ENCODE results near the gene KRTCAP3.
A peak's percentile ranks its signal among the peaks of the same experiment; 100 is the strongest.
"Not testable (repeated sequence)": the region's sequence is repeated elsewhere in the genome, so short reads cannot be mapped to it uniquely, and the experiment has no call there.

The KRTCAP3 gene

DNA sequence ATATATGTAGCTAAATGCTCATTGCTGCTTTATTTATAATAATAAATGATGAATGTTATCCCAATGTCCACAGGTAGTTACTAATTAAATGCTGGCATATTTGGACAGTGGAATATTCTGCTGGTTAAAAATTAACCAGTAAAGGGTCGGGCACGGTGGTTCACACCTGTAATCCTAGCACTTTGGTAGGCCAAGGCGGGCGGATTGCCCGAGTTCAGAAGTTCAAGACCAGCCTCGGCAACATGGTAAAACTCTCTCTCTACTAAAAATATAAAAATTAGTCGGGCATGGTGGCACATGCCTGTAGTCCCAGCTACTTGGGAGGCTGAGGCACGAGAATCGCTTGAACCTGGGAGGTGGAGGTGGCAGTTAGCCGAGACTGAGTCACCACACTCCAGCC is 17.1 kb upstream of the KRTCAP3 start:
- H3K36me3 Mint-ChIP-seq, DNase-seq, H3K27ac Mint-ChIP-seq, H3K4me3 Mint-ChIP-seq, CTCF ChIA-PET, H3K9me3 Mint-ChIP-seq: not testable (repeated sequence)
- Mint-ChIP-seq H3K4me1 (peaks cover 19% of the 10 kb centered on the region), H3K27me3 (peaks cover 12% of the 10 kb centered on the region)

DNA sequence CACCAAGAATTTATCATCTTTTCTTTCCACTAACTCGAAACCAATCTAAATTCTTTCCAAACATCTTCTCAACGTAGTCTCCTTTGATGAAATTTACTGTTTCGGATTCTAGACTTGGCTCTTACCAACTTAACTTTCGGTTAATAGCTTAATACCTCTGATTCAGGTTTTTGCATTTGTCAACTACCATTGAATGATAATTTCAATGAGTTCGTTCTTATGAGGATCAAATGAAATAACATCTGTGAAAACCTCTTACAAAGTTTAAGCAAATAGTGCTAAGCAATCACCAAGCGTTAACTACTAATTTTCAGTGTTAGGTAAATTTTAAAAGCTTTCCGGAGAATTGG is 14.3 kb upstream of the KRTCAP3 start:
- Mint-ChIP-seq H3K4me1 (peaks cover 34% of the 10 kb centered on the region), H3K4me3 (peak overlapping the region; percentile 98), H3K27me3 (peaks cover 9% of the 10 kb centered on the region), H3K9me3 (no peaks in the 10 kb centered on the region), H3K27ac (peak overlapping the region; percentile 98), H3K36me3 (peaks cover 10% of the 10 kb centered on the region)
- CTCF ChIA-PET, result no interaction called here
- no peak for DNase-seq

DNA sequence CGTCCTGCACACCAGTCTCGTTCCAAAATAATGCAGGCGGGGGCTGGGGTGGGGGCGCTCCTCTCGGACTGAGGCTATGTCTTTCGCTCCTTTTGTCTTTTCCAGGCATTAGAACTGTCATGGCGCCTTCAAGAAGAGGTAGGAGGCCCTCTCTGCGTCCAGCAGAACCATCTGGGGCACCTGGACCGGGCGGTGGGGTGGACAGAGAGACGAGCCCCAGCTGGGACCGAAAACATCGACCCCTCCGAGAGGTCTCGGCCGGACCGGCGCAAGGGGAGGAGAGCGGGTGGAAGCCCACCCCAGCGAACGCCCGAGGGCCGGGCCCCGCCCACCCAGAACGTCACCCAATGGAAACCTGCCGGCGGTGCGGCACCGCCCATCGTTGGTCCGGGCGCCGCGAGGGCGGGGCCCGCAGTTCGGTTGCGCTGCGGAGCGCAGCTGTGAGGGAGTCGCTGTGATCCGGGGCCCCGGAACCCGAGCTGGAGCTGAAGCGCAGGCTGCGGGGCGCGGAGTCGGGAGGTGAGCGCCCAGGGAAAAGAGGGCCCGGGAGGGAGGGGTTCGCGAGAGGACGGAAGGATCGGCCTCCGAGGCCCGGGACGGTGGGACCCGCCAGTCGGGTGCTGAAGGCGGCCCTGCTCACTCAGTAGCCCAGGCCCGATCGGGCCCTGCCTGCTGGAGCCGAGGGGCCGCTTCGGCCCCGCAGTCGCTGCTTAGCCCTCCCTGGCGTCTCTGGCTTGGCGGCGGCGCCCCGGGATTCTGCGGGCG is 13.8 kb upstream of the KRTCAP3 start, which contains the start of gene NRBP1:
Gene NRBP1 (plus strand): TSS at position 419 of the 765 bp plus-strand sequence. CDS start 4,643 bp downstream, outside the sequence.
- CTCF ChIA-PET, result interaction anchor here (0.5 kb wide), 1 partner anchor 30 kb away, joined by 3 read pairs; no protein-coding TSS in a partner anchor
- peaks cover 36% of the 10 kb centered on the region for H3K4me1 Mint-ChIP-seq
- no peaks in the 10 kb centered on the region for H3K9me3 Mint-ChIP-seq
- DNase-seq, result peak; percentile 95
- H3K27ac Mint-ChIP-seq, result peak within 1 kb of the TSS; percentile 98
- peaks cover 9% of the 10 kb centered on the region for H3K27me3 Mint-ChIP-seq
- peak within 1 kb of the TSS; percentile 98 for H3K4me3 Mint-ChIP-seq
- peaks cover 15% of the 10 kb centered on the region for H3K36me3 Mint-ChIP-seq

DNA sequence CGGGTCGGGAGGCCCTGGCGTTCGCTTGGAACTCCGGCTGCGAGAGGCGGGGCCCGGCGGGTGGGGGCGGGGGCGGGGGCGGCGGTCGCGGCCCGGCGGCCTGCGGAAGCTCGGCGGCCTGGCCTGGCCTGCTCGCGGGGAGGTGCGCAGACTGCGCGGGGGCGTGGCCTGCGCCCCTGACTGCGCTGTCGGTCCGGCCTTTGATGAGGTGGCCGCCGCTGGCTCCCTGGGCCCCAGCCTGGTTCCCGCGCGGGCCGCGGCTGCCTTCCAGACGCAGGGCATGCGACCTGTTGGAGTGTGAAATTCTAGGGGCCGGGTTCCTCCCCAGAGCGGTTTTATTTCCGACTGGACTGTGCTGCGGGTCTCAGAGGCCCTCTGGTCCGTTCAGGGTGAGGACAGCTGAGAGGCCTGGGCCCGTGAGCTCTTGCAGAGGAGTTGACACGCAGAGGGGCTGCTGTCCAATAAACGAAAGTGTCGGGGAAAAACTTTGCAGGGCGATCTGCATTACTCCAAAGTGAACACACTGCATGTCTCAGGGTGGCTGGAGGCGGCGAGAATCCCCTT is 13.1 kb upstream of the KRTCAP3 start:
- peak; percentile 83 for DNase-seq
- CTCF ChIA-PET, result interaction anchor here (1.7 to 2.5 kb wide), 4 partner anchors 20 to 253 kb away, joined by 4 to 12 read pairs (median 5); partner anchors contain the start of genes PPM1G and ZNF513
- Mint-ChIP-seq H3K27ac (peak overlapping the region; percentile 92), H3K4me1 (peaks cover 36% of the 10 kb centered on the region), H3K4me3 (peak overlapping the region; percentile 98), H3K36me3 (peaks cover 21% of the 10 kb centered on the region), H3K27me3 (peaks cover 5% of the 10 kb centered on the region), H3K9me3 (no peaks in the 10 kb centered on the region)

- Mint-ChIP-seq H3K9me3 (no peaks in the 10 kb centered on the region), H3K36me3 (peaks cover 41% of the 10 kb centered on the region), H3K4me3 (peak overlapping the region; percentile 44), H3K27ac (peak overlapping the region; percentile 85), H3K4me1 (peaks cover 36% of the 10 kb centered on the region), H3K27me3 (no peaks in the 10 kb centered on the region)
- DNase-seq, result peak; percentile 30
- CTCF ChIA-PET, result interaction anchor here (0.9 to 2.8 kb wide), 5 partner anchors 18 to 81 kb away, joined by 4 to 13 read pairs (median 11); partner anchors contain the start of gene PPM1G
Observed at GRCh38 chr2:27431395-27431794, 10.8 kb upstream of the KRTCAP3 start.

GRCh38 chr2:27435628-27436027 is 6.6 kb upstream of the KRTCAP3 start:
- Mint-ChIP-seq H3K4me3 (no peak overlapping the region), H3K27me3 (no peaks in the 10 kb centered on the region), H3K9me3 (no peaks in the 10 kb centered on the region), H3K36me3 (peaks cover 60% of the 10 kb centered on the region), H3K4me1 (peaks cover 11% of the 10 kb centered on the region), H3K27ac (no peak overlapping the region)
- CTCF ChIA-PET, result interaction anchor here (1.1 kb wide), 1 partner anchor 248 kb away, joined by 5 read pairs; no protein-coding TSS in a partner anchor
- DNase-seq, result no peak

DNA sequence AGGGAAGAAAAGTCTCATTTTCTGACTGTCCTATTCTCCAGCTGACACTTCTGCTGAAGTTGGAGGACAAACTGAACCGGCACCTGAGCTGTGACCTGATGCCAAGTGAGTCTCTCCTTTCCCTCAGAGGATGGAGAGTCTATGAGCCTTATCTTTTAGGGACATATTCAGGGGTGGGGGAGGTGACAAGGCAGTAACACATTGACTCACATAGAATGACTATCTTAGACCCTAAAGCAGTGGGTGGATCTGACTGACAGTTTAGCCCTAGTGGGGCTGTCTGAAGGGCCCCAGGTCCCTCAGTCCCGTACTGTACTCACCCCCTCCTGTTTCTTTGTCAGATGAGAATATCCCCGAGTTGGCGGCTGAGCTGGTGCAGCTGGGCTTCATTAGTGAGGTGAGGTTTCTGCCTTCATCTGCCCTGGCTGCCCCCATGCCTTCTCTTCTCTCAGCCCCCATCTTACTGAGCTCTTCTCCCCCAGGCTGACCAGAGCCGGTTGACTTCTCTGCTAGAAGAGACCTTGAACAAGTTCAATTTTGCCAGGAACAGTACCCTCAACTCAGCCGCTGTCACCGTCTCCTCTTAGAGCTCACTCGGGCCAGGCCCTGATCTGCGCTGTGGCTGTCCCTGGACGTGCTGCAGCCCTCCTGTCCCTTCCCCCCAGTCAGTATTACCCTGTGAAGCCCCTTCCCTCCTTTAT is 805 bp upstream of the KRTCAP3 start:
- no peak for DNase-seq
- H3K36me3 Mint-ChIP-seq, result peaks cover 49% of the 10 kb centered on the region
- H3K27ac Mint-ChIP-seq, result no peak overlapping the region
- H3K4me3 Mint-ChIP-seq, result no peak overlapping the region
- no peaks in the 10 kb centered on the region for H3K9me3 Mint-ChIP-seq
- H3K4me1 Mint-ChIP-seq, result peaks cover 11% of the 10 kb centered on the region
- CTCF ChIA-PET, result no interaction called here
- no peaks in the 10 kb centered on the region for H3K27me3 Mint-ChIP-seq

- no peak for DNase-seq
- CTCF ChIA-PET, result no interaction called here
- H3K9me3 Mint-ChIP-seq, result no peaks in the 10 kb centered on the region
- no peak overlapping the region for H3K27ac Mint-ChIP-seq
- peaks cover 39% of the 10 kb centered on the region for H3K36me3 Mint-ChIP-seq
- H3K27me3 Mint-ChIP-seq, result no peaks in the 10 kb centered on the region
- H3K4me3 Mint-ChIP-seq, result no peak overlapping the region
- H3K4me1 Mint-ChIP-seq, result peaks cover 15% of the 10 kb centered on the region
Observed at GRCh38 chr2:27442920-27443282, 720 bp downstream of the KRTCAP3 start.

- CTCF ChIA-PET, result interaction anchor here (1.5 to 1.6 kb wide), 2 partner anchors 43 to 142 kb away, joined by 3 to 5 read pairs; no protein-coding TSS in a partner anchor
- Mint-ChIP-seq H3K4me1 (peaks cover 15% of the 10 kb centered on the region), H3K27ac (no peak overlapping the region), H3K27me3 (no peaks in the 10 kb centered on the region), H3K36me3 (peaks cover 30% of the 10 kb centered on the region), H3K9me3 (no peaks in the 10 kb centered on the region), H3K4me3 (no peak overlapping the region)
- no peak for DNase-seq
Observed at GRCh38 chr2:27445155-27445554, 3.0 kb downstream of the KRTCAP3 start.

DNA sequence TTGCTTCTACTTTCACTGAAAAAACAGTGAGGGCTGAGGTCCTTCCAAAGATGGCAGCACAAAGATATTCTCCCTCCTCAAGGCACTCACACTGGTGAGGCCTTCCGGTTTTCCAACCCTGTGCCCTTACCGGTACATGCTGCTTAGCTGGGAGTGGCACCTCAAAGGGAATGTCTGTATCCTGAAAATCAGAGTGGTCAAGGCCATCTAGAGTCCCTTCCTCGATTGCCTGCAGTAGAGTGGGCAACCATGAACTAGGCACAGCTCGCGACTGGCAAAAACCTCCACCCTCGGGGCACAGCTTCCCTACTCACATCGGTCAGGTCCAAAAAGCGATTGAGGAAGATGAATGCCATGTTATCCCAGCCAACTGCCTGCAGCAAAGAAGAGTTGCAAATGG is 3.4 kb downstream of the KRTCAP3 start:
- Mint-ChIP-seq H3K36me3 (peaks cover 25% of the 10 kb centered on the region), H3K4me1 (peaks cover 15% of the 10 kb centered on the region), H3K27ac (no peak overlapping the region), H3K4me3 (no peak overlapping the region), H3K9me3 (no peaks in the 10 kb centered on the region), H3K27me3 (no peaks in the 10 kb centered on the region)
- DNase-seq, result no peak
- CTCF ChIA-PET, result interaction anchor here (1.1 to 1.6 kb wide), 3 partner anchors 43 to 238 kb away, joined by 3 to 5 read pairs (median 3); no protein-coding TSS in a partner anchor

DNA sequence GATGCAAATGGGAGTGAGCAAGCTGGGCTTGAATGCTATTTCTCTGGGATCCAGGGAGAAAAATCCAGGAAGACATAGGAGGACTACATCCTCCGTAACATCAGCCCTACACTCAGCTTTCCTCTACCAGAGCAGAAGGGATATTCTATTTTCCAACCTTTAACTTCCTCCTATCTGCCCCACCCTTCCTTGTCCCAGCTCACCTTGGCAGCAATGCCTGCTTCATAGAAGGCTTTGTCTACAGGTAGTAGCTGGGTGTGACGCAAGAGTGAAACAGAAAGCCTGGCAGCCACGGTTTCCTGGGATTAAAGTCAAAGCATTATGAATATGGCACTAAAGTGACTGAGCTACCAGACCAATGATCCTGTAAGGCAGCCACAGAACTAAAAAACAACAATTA is 3.9 kb downstream of the KRTCAP3 start:
- CTCF ChIA-PET, result interaction anchor here (1.1 to 1.5 kb wide), 2 partner anchors 42 to 238 kb away, joined by 3 to 5 read pairs; no protein-coding TSS in a partner anchor
- peak overlapping the region; percentile 47 for H3K27ac Mint-ChIP-seq
- peaks cover 21% of the 10 kb centered on the region for H3K36me3 Mint-ChIP-seq
- no peak overlapping the region for H3K4me3 Mint-ChIP-seq
- no peaks in the 10 kb centered on the region for H3K9me3 Mint-ChIP-seq
- DNase-seq, result peak; percentile 63
- no peaks in the 10 kb centered on the region for H3K27me3 Mint-ChIP-seq
- peaks cover 15% of the 10 kb centered on the region for H3K4me1 Mint-ChIP-seq

GRCh38 chr2:27448381-27448780 is 6.2 kb downstream of the KRTCAP3 start:
- H3K36me3 Mint-ChIP-seq, result peaks cover 8% of the 10 kb centered on the region
- H3K27me3 Mint-ChIP-seq, result no peaks in the 10 kb centered on the region
- no peak overlapping the region for H3K27ac Mint-ChIP-seq
- H3K4me3 Mint-ChIP-seq, result no peak overlapping the region
- DNase-seq, result no peak
- H3K9me3 Mint-ChIP-seq, result no peaks in the 10 kb centered on the region
- CTCF ChIA-PET, result interaction anchor here (2.4 kb wide), 1 partner anchor 17 kb away, joined by 13 read pairs; no protein-coding TSS in a partner anchor
- H3K4me1 Mint-ChIP-seq, result peaks cover 15% of the 10 kb centered on the region

GRCh38 chr2:27451095-27451494 is 8.9 kb downstream of the KRTCAP3 start:
- H3K4me1 Mint-ChIP-seq, result peaks cover 12% of the 10 kb centered on the region
- H3K27me3 Mint-ChIP-seq, result no peaks in the 10 kb centered on the region
- peaks cover under 1% of the 10 kb centered on the region for H3K36me3 Mint-ChIP-seq
- DNase-seq, result no peak
- CTCF ChIA-PET, result no interaction called here
- no peak overlapping the region for H3K27ac Mint-ChIP-seq
- H3K4me3 Mint-ChIP-seq, result no peak overlapping the region
- no peaks in the 10 kb centered on the region for H3K9me3 Mint-ChIP-seq

GRCh38 chr2:27453968-27454367 is 11.8 kb downstream of the KRTCAP3 start:
- CTCF ChIA-PET, result interaction anchor here (0.6 to 1.3 kb wide), 2 partner anchors 9 to 229 kb away, joined by 3 to 4 read pairs; no protein-coding TSS in a partner anchor
- H3K27me3 Mint-ChIP-seq, result no peaks in the 10 kb centered on the region
- peaks cover 6% of the 10 kb centered on the region for H3K4me1 Mint-ChIP-seq
- no peaks in the 10 kb centered on the region for H3K36me3 Mint-ChIP-seq
- no peak overlapping the region for H3K27ac Mint-ChIP-seq
- DNase-seq, result no peak
- H3K9me3 Mint-ChIP-seq, result no peaks in the 10 kb centered on the region
- no peak overlapping the region for H3K4me3 Mint-ChIP-seq
